LNCaP clone FGC (cell line): ENCODE measurements around the gene GNB1L.

ENCODE experiments used
- DNase-seq: peaks from one replicate; pipeline ENCODE4 v3.0.0-alpha.2; 2011; ENCODE audit warnings: low read depth
- H3K4me3 ChIP-seq: 2 replicates; pipeline ENCODE4 v1.5.1; 2011; ENCODE audit warnings: mild to moderate bottlenecking, low read depth, low read length, control low read depth
- CTCF ChIP-seq: IDR thresholded peaks from 2 replicates; pipeline ENCODE4 v1.5.1; 2012; ENCODE audit warnings: mild to moderate bottlenecking; ENCODE audit not compliant: control insufficient read depth, insufficient read depth; ENCODE audit errors: extremely low read depth

Gene GNB1L

GRCh38 chr22:19875061-19875530, 20.4 kb upstream of the GNB1L start:
- no peak for DNase-seq
- no peak for TF ChIP-seq CTCF
- no peak overlapping the region for H3K4me3 ChIP-seq

- no peak for DNase-seq
- TF ChIP-seq CTCF = no peak
- no peak overlapping the region for H3K4me3 ChIP-seq
Observed at GRCh38 chr22:19874307-19875060, 19.8 kb upstream of the GNB1L start.

- TF ChIP-seq CTCF = no peak
- no peak overlapping the region for H3K4me3 ChIP-seq
- DNase-seq = no peak
Observed at GRCh38 chr22:19873960-19874306, 19.3 kb upstream of the GNB1L start.

DNA sequence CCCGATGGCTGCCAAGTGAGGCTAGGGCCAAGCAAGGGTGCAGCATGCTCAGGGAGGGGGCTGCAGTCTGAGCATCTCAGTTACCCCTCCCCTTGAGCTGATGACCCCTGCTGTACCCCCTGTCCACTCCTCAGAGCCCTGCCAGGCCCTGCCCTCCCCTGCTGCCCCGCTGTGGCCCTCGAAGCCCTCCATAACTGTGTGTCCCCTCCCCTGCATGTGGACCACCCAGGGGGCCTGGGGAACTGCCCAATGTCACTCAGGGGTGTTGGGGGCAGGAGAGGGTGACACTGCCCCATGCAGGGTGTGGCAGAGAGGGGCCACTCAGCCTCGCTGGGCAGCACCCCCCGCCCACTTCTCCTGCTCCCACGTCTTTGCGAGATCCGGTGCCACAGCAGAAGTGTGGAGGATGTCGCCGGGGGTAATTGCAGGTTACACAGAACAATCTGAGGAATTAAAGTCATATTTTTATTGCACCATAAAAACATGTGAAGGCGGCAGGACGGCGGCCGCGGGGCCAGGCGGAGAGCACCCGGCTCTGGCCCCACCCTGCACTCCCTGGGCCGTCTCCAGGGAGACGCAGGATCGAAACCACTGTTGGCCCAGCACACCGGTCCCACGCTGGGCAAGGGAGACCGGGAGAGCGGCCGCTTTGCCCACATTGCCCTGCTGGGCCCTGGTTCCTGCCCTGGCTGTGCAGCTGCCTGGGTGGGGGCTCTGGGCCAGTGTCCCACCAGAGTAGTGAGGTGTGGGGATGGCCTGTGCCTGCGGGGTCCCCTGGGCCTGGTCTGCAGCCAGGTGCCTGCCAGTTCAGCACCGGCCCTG, 18.7 kb upstream of the GNB1L start:
- TF ChIP-seq CTCF = no peak
- no peak for DNase-seq
- no peak overlapping the region for H3K4me3 ChIP-seq

DNA sequence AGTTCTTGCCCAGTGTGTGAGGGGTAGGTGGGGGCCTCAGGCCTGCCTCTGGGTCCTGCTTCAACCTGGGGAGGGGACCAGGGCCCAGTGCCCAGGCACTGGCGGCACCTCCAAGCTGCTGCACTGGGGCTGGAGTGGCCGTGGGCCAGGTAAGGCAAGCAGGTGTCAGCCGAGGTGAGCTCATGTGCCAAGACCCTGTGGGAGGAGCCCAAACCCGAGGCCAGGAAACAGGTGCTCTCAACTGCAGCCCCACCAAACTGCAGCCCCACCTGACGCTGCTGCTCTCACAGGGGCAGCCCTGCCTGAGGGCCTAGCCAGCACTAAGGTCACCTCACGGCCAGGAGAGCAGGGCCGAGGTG, 18.1 kb upstream of the GNB1L start:
- no peak for TF ChIP-seq CTCF
- H3K4me3 ChIP-seq = no peak overlapping the region
- DNase-seq = no peak

- DNase-seq = no peak
- no peak for TF ChIP-seq CTCF
- H3K4me3 ChIP-seq = no peak overlapping the region
Observed at GRCh38 chr22:19871845-19872778, 17.4 kb upstream of the GNB1L start.
